ENCODE results near the gene C17orf75.

C17orf75 gene

GRCh38 chr17:32287804-32288511, 54.0 kb downstream of the C17orf75 start:
- no peak overlapping the region for H3K27ac ChIP-seq
- TF ChIP-seq CTCF (conservative IDR thresholded peaks at IDR 0.05), result no peak
- no peak for TF ChIP-seq ZFX (IDR thresholded peaks at IDR 0.05)

- TF ChIP-seq CTCF (conservative IDR thresholded peaks at IDR 0.05), result no peak
- TF ChIP-seq ZFX (IDR thresholded peaks at IDR 0.05), result no peak
- no peak overlapping the region for H3K27ac ChIP-seq
Observed at GRCh38 chr17:32286518-32286900, 55.5 kb downstream of the C17orf75 start.

- no peak overlapping the region for H3K27ac ChIP-seq
- no peak for TF ChIP-seq CTCF (conservative IDR thresholded peaks at IDR 0.05)
- TF ChIP-seq ZFX (IDR thresholded peaks at IDR 0.05), result no peak
Observed at GRCh38 chr17:32285746-32286517, 56.0 kb downstream of the C17orf75 start.

- no peak for TF ChIP-seq CTCF (conservative IDR thresholded peaks at IDR 0.05)
- no peak for TF ChIP-seq ZFX (IDR thresholded peaks at IDR 0.05)
- no peak overlapping the region for H3K27ac ChIP-seq
Observed at GRCh38 chr17:32285306-32285705, 56.7 kb downstream of the C17orf75 start.

GRCh38 chr17:32283745-32284201, 58.2 kb downstream of the C17orf75 start:
- no peak overlapping the region for H3K27ac ChIP-seq
- no peak for TF ChIP-seq ZFX (IDR thresholded peaks at IDR 0.05)
- no peak for TF ChIP-seq CTCF (conservative IDR thresholded peaks at IDR 0.05)

GRCh38 chr17:32281011-32281451, 60.9 kb downstream of the C17orf75 start:
- TF ChIP-seq ZFX (IDR thresholded peaks at IDR 0.05) (no peak), CTCF (conservative IDR thresholded peaks at IDR 0.05) (no peak)
- no peak overlapping the region for H3K27ac ChIP-seq
